Measurements from ENCODE around the gene RAP1GAP2.
"Not testable (repeated sequence)": the region's sequence is repeated elsewhere in the genome, so short reads cannot be mapped to it uniquely, and the experiment has no call there.

Gene RAP1GAP2

GRCh38 chr17:3020381-3020780 is 224.1 kb downstream of the RAP1GAP2 start:
- H3K9me3 Mint-ChIP-seq, result peaks cover 19% of the 10 kb centered on the region
- no peak overlapping the region for H3K4me3 Mint-ChIP-seq
- H3K27me3 Mint-ChIP-seq, result no peaks in the 10 kb centered on the region
- peaks cover 47% of the 10 kb centered on the region for H3K36me3 Mint-ChIP-seq (ENCODE audit: low read depth)
- DNase-seq, result no peak
- H3K4me1 Mint-ChIP-seq (ENCODE audit: low read depth), result no peaks in the 10 kb centered on the region
- no peak overlapping the region for H3K27ac Mint-ChIP-seq

GRCh38 chr17:3022197-3022596 is 226.0 kb downstream of the RAP1GAP2 start:
- no peak overlapping the region for H3K27ac Mint-ChIP-seq
- H3K4me3 Mint-ChIP-seq, result no peak overlapping the region
- H3K36me3 Mint-ChIP-seq (ENCODE audit: low read depth), result peaks cover 51% of the 10 kb centered on the region
- peaks cover 19% of the 10 kb centered on the region for H3K9me3 Mint-ChIP-seq
- no peak for DNase-seq
- H3K27me3 Mint-ChIP-seq, result no peaks in the 10 kb centered on the region
- H3K4me1 Mint-ChIP-seq (ENCODE audit: low read depth), result no peaks in the 10 kb centered on the region

GRCh38 chr17:3024346-3024745 is 228.1 kb downstream of the RAP1GAP2 start:
- peaks cover 19% of the 10 kb centered on the region for H3K9me3 Mint-ChIP-seq
- no peak overlapping the region for H3K27ac Mint-ChIP-seq
- DNase-seq, result no peak
- no peaks in the 10 kb centered on the region for H3K27me3 Mint-ChIP-seq
- no peaks in the 10 kb centered on the region for H3K4me1 Mint-ChIP-seq (ENCODE audit: low read depth)
- no peak overlapping the region for H3K4me3 Mint-ChIP-seq
- H3K36me3 Mint-ChIP-seq (ENCODE audit: low read depth), result peaks cover 54% of the 10 kb centered on the region

- H3K9me3 Mint-ChIP-seq, result peaks cover 19% of the 10 kb centered on the region
- DNase-seq, result peak; percentile 16
- H3K27ac Mint-ChIP-seq, result no peak overlapping the region
- no peak overlapping the region for H3K4me3 Mint-ChIP-seq
- H3K27me3 Mint-ChIP-seq, result no peaks in the 10 kb centered on the region
- H3K4me1 Mint-ChIP-seq (ENCODE audit: low read depth), result no peaks in the 10 kb centered on the region
- H3K36me3 Mint-ChIP-seq (ENCODE audit: low read depth), result peaks cover 44% of the 10 kb centered on the region
These were observed 229.3 kb downstream of the RAP1GAP2 start for GRCh38 chr17:3025421-3026124.

- Mint-ChIP-seq H3K27ac (no peak overlapping the region), H3K4me3 (no peak overlapping the region), H3K9me3 (peaks cover 19% of the 10 kb centered on the region), H3K27me3 (no peaks in the 10 kb centered on the region), H3K4me1 (ENCODE audit: low read depth) (no peaks in the 10 kb centered on the region), H3K36me3 (ENCODE audit: low read depth) (peaks cover 37% of the 10 kb centered on the region)
- peak; percentile 5 for DNase-seq
These were observed 230.1 kb downstream of the RAP1GAP2 start for GRCh38 chr17:3026125-3026855.

- peak; percentile 12 for DNase-seq
- Mint-ChIP-seq H3K4me3 (no peak overlapping the region), H3K27me3 (no peaks in the 10 kb centered on the region), H3K36me3 (ENCODE audit: low read depth) (peaks cover 29% of the 10 kb centered on the region), H3K27ac (no peak overlapping the region), H3K4me1 (ENCODE audit: low read depth) (no peaks in the 10 kb centered on the region), H3K9me3 (peaks cover 14% of the 10 kb centered on the region)
These were observed 230.9 kb downstream of the RAP1GAP2 start for GRCh38 chr17:3026856-3027751.

GRCh38 chr17:3027786-3028532 is 231.7 kb downstream of the RAP1GAP2 start:
- H3K4me1 Mint-ChIP-seq (ENCODE audit: low read depth), result no peaks in the 10 kb centered on the region
- DNase-seq, result peak; percentile 7
- H3K27ac Mint-ChIP-seq, result no peak overlapping the region
- no peak overlapping the region for H3K4me3 Mint-ChIP-seq
- peaks cover 20% of the 10 kb centered on the region for H3K36me3 Mint-ChIP-seq (ENCODE audit: low read depth)
- no peaks in the 10 kb centered on the region for H3K27me3 Mint-ChIP-seq
- H3K9me3 Mint-ChIP-seq, result peaks cover 9% of the 10 kb centered on the region

GRCh38 chr17:3029213-3029913 is 233.1 kb downstream of the RAP1GAP2 start:
- Mint-ChIP-seq H3K4me1 (ENCODE audit: low read depth) (no peaks in the 10 kb centered on the region), H3K9me3 (no peaks in the 10 kb centered on the region), H3K36me3 (ENCODE audit: low read depth) (peaks cover 11% of the 10 kb centered on the region), H3K27me3 (no peaks in the 10 kb centered on the region), H3K4me3 (no peak overlapping the region), H3K27ac (peak overlapping the region; percentile 18)
- DNase-seq, result peak; percentile 15

- H3K4me1 Mint-ChIP-seq (ENCODE audit: low read depth), result no peaks in the 10 kb centered on the region
- no peaks in the 10 kb centered on the region for H3K9me3 Mint-ChIP-seq
- no peak overlapping the region for H3K4me3 Mint-ChIP-seq
- peaks cover 11% of the 10 kb centered on the region for H3K36me3 Mint-ChIP-seq (ENCODE audit: low read depth)
- DNase-seq, result no peak
- H3K27ac Mint-ChIP-seq, result no peak overlapping the region
- no peaks in the 10 kb centered on the region for H3K27me3 Mint-ChIP-seq
These were observed 233.9 kb downstream of the RAP1GAP2 start for GRCh38 chr17:3030096-3030495.

- not testable (repeated sequence) for H3K27ac Mint-ChIP-seq; H3K9me3 Mint-ChIP-seq; H3K4me1 Mint-ChIP-seq (ENCODE audit: low read depth); H3K4me3 Mint-ChIP-seq; H3K27me3 Mint-ChIP-seq
- H3K36me3 Mint-ChIP-seq (ENCODE audit: low read depth), result peaks cover 11% of the 10 kb centered on the region
- DNase-seq, result peak; percentile 15
These were observed 234.7 kb downstream of the RAP1GAP2 start for GRCh38 chr17:3030852-3031470.

- no peak overlapping the region for H3K4me3 Mint-ChIP-seq
- DNase-seq, result peak; percentile 12
- no peak overlapping the region for H3K27ac Mint-ChIP-seq
- H3K36me3 Mint-ChIP-seq (ENCODE audit: low read depth), result peaks cover 7% of the 10 kb centered on the region
- no peaks in the 10 kb centered on the region for H3K4me1 Mint-ChIP-seq (ENCODE audit: low read depth)
- H3K27me3 Mint-ChIP-seq, result no peaks in the 10 kb centered on the region
- H3K9me3 Mint-ChIP-seq, result no peaks in the 10 kb centered on the region
These were observed 236.3 kb downstream of the RAP1GAP2 start for GRCh38 chr17:3032258-3033247.

GRCh38 chr17:3033248-3033640 is 237.0 kb downstream of the RAP1GAP2 start:
- no peaks in the 10 kb centered on the region for H3K9me3 Mint-ChIP-seq
- H3K4me1 Mint-ChIP-seq (ENCODE audit: low read depth), result no peaks in the 10 kb centered on the region
- no peaks in the 10 kb centered on the region for H3K27me3 Mint-ChIP-seq

More at GRCh38 chr17:3033248-3033640, 237.0 kb downstream of the RAP1GAP2 start:
- H3K27ac Mint-ChIP-seq, result no peak overlapping the region
- DNase-seq, result peak; percentile 17
- H3K36me3 Mint-ChIP-seq (ENCODE audit: low read depth), result peaks cover 7% of the 10 kb centered on the region
- no peak overlapping the region for H3K4me3 Mint-ChIP-seq

Data from activated T-cell treated with anti-CD3 and anti-CD28 coated beads, Interleukin-2, amount 50 U/mL, for 24 hours (primary cell).